Stimulated activated CD8-positive, alpha-beta memory T cell treated with anti-CD3 and anti-CD28 coated beads, Interleukin-15, amount 100 ng/mL, for 1 hour (primary cell): ENCODE data around the gene CYP1B1.
"Not testable (repeated sequence)": the region's sequence is repeated elsewhere in the genome, so short reads cannot be mapped to it uniquely, and the experiment has no call there.

Source experiments
- DNase-seq: peaks from one replicate; pipeline ENCODE4 v3.0.0-alpha.2; 2020; ENCODE audit warnings: low read depth

Gene CYP1B1

GRCh38 chr2:38032946-38033345, 43.0 kb downstream of the CYP1B1 start:
- DNase-seq, result no peak

GRCh38 chr2:38030635-38031355, 45.2 kb downstream of the CYP1B1 start:
- DNase-seq, result no peak

- DNase-seq, result no peak
Measured at GRCh38 chr2:38029512-38029911, 46.4 kb downstream of the CYP1B1 start.

- no peak for DNase-seq
Measured at GRCh38 chr2:38028829-38029228, 47.1 kb downstream of the CYP1B1 start.

- no peak for DNase-seq
Measured at GRCh38 chr2:38026846-38027245, 49.1 kb downstream of the CYP1B1 start.

- no peak for DNase-seq
Measured at GRCh38 chr2:38021589-38021988, 54.4 kb downstream of the CYP1B1 start.

- not testable (repeated sequence) for DNase-seq
Measured at GRCh38 chr2:38020359-38021069, 55.4 kb downstream of the CYP1B1 start.

- no peak for DNase-seq
Measured at GRCh38 chr2:38017836-38018235, 58.1 kb downstream of the CYP1B1 start.
